Panc1 (cell line): ENCODE measurements around the gene SLC4A9.

Source experiments
- POLR2AphosphoS5 ChIP-seq: IDR thresholded peaks from 2 replicates; pipeline ENCODE4 v1.6.1; 2012; ENCODE audit warnings: mild to moderate bottlenecking, low read depth, low read length, moderate library complexity
- SIN3A ChIP-seq: IDR thresholded peaks from 2 replicates; pipeline ENCODE4 v1.6.1; 2012; ENCODE audit warnings: low read depth, mild to moderate bottlenecking, low read length, moderate library complexity, borderline replicate concordance; ENCODE audit not compliant: insufficient read depth
- TF ChIP-seq, protein P1 (sequence below): fragments of 450-650 bp; IDR thresholded peaks from 2 replicates; pipeline ENCODE4 v1.5.1; 2017; ENCODE audit warnings: mild to moderate bottlenecking
- TF ChIP-seq, protein P2 (sequence below), 2 experiments: IDR thresholded peaks; 2 replicates each; pipeline ENCODE4 v1.6.1; 2011 to 2012; ENCODE audit warnings: low read depth in 2 of 2, control low read depth in 1 of 2, low read length in 1 of 2, mild to moderate bottlenecking in 1 of 2, moderate library complexity in 1 of 2; ENCODE audit not compliant: insufficient read depth in 1 of 2

DNA sequence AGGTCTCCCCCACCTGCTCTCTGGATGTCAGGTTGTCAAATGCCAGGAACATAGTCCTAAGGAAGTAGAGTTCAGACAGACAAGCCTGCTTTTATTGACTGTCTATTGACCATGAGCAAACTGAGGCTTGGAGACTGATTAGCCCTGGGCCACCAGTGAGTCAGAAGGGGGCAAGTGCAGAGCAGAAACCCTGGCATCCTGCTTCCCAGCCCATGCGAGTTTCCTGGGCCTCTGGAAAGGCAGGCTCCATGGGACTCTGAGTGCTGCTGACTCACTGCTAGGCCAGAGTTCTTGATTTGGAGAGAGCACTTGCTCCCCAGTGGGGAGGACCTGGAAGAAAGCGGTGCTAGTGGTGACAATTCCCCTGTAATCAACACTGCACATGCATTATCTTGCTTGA, 10.8 kb upstream of the SLC4A9 start:
- no peak for TF ChIP-seq POLR2AphosphoS5
- TF ChIP-seq, protein P1, sequence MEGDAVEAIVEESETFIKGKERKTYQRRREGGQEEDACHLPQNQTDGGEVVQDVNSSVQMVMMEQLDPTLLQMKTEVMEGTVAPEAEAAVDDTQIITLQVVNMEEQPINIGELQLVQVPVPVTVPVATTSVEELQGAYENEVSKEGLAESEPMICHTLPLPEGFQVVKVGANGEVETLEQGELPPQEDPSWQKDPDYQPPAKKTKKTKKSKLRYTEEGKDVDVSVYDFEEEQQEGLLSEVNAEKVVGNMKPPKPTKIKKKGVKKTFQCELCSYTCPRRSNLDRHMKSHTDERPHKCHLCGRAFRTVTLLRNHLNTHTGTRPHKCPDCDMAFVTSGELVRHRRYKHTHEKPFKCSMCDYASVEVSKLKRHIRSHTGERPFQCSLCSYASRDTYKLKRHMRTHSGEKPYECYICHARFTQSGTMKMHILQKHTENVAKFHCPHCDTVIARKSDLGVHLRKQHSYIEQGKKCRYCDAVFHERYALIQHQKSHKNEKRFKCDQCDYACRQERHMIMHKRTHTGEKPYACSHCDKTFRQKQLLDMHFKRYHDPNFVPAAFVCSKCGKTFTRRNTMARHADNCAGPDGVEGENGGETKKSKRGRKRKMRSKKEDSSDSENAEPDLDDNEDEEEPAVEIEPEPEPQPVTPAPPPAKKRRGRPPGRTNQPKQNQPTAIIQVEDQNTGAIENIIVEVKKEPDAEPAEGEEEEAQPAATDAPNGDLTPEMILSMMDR = no peak
- TF ChIP-seq, protein P2, sequence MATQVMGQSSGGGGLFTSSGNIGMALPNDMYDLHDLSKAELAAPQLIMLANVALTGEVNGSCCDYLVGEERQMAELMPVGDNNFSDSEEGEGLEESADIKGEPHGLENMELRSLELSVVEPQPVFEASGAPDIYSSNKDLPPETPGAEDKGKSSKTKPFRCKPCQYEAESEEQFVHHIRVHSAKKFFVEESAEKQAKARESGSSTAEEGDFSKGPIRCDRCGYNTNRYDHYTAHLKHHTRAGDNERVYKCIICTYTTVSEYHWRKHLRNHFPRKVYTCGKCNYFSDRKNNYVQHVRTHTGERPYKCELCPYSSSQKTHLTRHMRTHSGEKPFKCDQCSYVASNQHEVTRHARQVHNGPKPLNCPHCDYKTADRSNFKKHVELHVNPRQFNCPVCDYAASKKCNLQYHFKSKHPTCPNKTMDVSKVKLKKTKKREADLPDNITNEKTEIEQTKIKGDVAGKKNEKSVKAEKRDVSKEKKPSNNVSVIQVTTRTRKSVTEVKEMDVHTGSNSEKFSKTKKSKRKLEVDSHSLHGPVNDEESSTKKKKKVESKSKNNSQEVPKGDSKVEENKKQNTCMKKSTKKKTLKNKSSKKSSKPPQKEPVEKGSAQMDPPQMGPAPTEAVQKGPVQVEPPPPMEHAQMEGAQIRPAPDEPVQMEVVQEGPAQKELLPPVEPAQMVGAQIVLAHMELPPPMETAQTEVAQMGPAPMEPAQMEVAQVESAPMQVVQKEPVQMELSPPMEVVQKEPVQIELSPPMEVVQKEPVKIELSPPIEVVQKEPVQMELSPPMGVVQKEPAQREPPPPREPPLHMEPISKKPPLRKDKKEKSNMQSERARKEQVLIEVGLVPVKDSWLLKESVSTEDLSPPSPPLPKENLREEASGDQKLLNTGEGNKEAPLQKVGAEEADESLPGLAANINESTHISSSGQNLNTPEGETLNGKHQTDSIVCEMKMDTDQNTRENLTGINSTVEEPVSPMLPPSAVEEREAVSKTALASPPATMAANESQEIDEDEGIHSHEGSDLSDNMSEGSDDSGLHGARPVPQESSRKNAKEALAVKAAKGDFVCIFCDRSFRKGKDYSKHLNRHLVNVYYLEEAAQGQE (IDR thresholded peaks at IDR 0.05; ENCODE audit: insufficient read depth in 1 of 2, low read depth in 2 of 2, low read length in 1 of 2) = no peak
- no peak for TF ChIP-seq SIN3A
